Fibroblast of lung (primary cell): ENCODE data around the gene FERMT2. TPM values are rescaled to one million over a fixed set of nuclear protein-coding genes. Genes with fewer than 3 reads are reported as not detected.

ENCODE experiments used
- DNase-seq, 2 donors: peaks; one replicate each; pipeline versions ENCODE4 v3.0.0 to v3.0.0-alpha.2; 2010; ENCODE audit warnings: low read depth in 2 of 2
- H2AFZ ChIP-seq: 2 replicates; pipeline ENCODE4 v1.5.1; 2012; ENCODE audit warnings: low read length, control low read depth, inconsistent platforms
- H3K27ac ChIP-seq: 2 replicates; pipeline ENCODE4 v1.5.1; 2011; ENCODE audit warnings: low read length, control low read depth; ENCODE audit not compliant: insufficient read depth
- H3K27me3 ChIP-seq: 2 replicates; pipeline ENCODE4 v1.5.1; 2011; ENCODE audit warnings: mild to moderate bottlenecking, low read length; ENCODE audit not compliant: control insufficient read depth, insufficient read depth
- H3K36me3 ChIP-seq: 2 replicates; pipeline ENCODE4 v1.5.1; 2011; ENCODE audit warnings: low read length; ENCODE audit not compliant: control insufficient read depth, insufficient read depth
- H3K4me1 ChIP-seq: 2 replicates; pipeline ENCODE4 v1.5.1; 2011; ENCODE audit warnings: low read length; ENCODE audit not compliant: control insufficient read depth, insufficient read depth; ENCODE audit errors: extremely low read depth
- H3K4me2 ChIP-seq: 2 replicates; pipeline ENCODE4 v1.5.1; 2011; ENCODE audit warnings: low read length, control low read depth; ENCODE audit not compliant: insufficient read depth; ENCODE audit errors: extremely low read depth
- H3K4me3 ChIP-seq, 4 experiments: fragments of 200-600 bp in 1 of 4; sonication (generic) in 1 of 4; replicated peaks in 1 of 4; 2 replicates each; pipeline ENCODE4 v1.5.1; 2011 to 2016; ENCODE audit warnings: low read length in 4 of 4, low read depth in 3 of 4, mild to moderate bottlenecking in 3 of 4, control low read depth in 2 of 4, inconsistent platforms in 1 of 4, mixed read lengths in 1 of 4; ENCODE audit not compliant: insufficient read depth in 1 of 4; ENCODE audit errors: control extremely low read depth in 1 of 4
- H3K79me2 ChIP-seq: 2 replicates; pipeline ENCODE4 v1.5.1; 2012; ENCODE audit warnings: mild to moderate bottlenecking, low read length, inconsistent platforms; ENCODE audit not compliant: control insufficient read depth, insufficient read depth
- H3K9ac ChIP-seq: 2 replicates; pipeline ENCODE4 v1.5.1; 2011; ENCODE audit warnings: mild to moderate bottlenecking, low read length, control low read depth; ENCODE audit not compliant: insufficient read depth
- H3K9me3 ChIP-seq: 2 replicates; pipeline ENCODE4 v1.5.1; 2012; ENCODE audit warnings: low read depth, low read length; ENCODE audit not compliant: control insufficient read depth, insufficient read depth
- H4K20me1 ChIP-seq: 2 replicates; pipeline ENCODE4 v1.5.1; 2011; ENCODE audit warnings: low read length; ENCODE audit not compliant: control insufficient read depth, insufficient read depth; ENCODE audit errors: extremely low read depth
- CTCF ChIP-seq, 2 donors: IDR thresholded peaks in 1 of 2; conservative IDR thresholded peaks in 1 of 2; 1 replicate in 1 of 2; 2 replicates in 1 of 2; pipeline ENCODE4 v1.5.1; 2011 to 2012; ENCODE audit warnings: low read length in 2 of 2, control low read depth in 1 of 2, inconsistent platforms in 1 of 2, low read depth in 1 of 2, mild to moderate bottlenecking in 1 of 2
- EZH2 ChIP-seq: IDR thresholded peaks from 2 replicates; pipeline ENCODE4 v1.5.1; 2012; ENCODE audit warnings: low read length, control low read depth, mild to moderate bottlenecking; ENCODE audit errors: missing control alignments
- polyA minus RNA-seq: library from RNA; depleted of rRNA, polyadenylated mRNA; stranded (reverse); fragments of >200 nt; gene quantifications from 2 replicates; pipeline ENCODE4 v1.2.3, GENCODE V29; 2011; ENCODE audit warnings: low replicate concordance
- polyA plus RNA-seq, 2 donors: library from polyadenylated mRNA; depleted of rRNA in 1 of 2; stranded (reverse) in 1 of 2; unstranded in 1 of 2; fragments of >200 nt; gene quantifications; 2 replicates each; pipeline ENCODE4 v1.2.1, GENCODE V29; 2011 to 2012; ENCODE audit warnings: missing spikeins in 1 of 2
- total RNA-seq: library from RNA; depleted of rRNA; stranded (reverse); fragments of >200 nt; gene quantifications from 2 replicates; pipeline ENCODE4 v1.2.1, GENCODE V29; 2014

Gene FERMT2
- total RNA-seq (111 and 128 TPM in 2 replicates), polyA plus RNA-seq (176 and 439 TPM in 2 replicates), polyA minus RNA-seq (67.7 and 184 TPM in 2 replicates)
- polyA plus RNA-seq (2012), result 78.4 and 190 TPM in 2 replicates

- peak within 1 kb of the TSS; percentile 96 for H3K27ac ChIP-seq
- H3K4me1 ChIP-seq, result peaks cover 7% of the 10 kb centered on the region
- peaks cover 47% of the 10 kb centered on the region for H3K79me2 ChIP-seq
- peak within 1 kb of the TSS; percentile 94 for H3K4me2 ChIP-seq
- no peak for TF ChIP-seq EZH2
- peaks cover 8% of the 10 kb centered on the region for H4K20me1 ChIP-seq
- H2AFZ ChIP-seq, result peak within 1 kb of the TSS; percentile 45
- peak within 1 kb of the TSS; percentile 98 to 100 (median 98) for H3K4me3 ChIP-seq
- H3K9ac ChIP-seq, result peak within 1 kb of the TSS; percentile 95
- DNase-seq, result peak; percentile 84 to 91
- no peaks in the 10 kb centered on the region for H3K9me3 ChIP-seq
- peaks cover 3% of the 10 kb centered on the region for H3K36me3 ChIP-seq
- H3K27me3 ChIP-seq, result no peaks in the 10 kb centered on the region
These were observed at the start of gene FERMT2 for GRCh38 chr14:52950898-52951680. Gene FERMT2, minus strand, starts transcription at chr14:52951050. Its CDS starts 482 bp downstream, at chr14:52950568.

GRCh38 chr14:52998376-52999015 is 47.6 kb upstream of the FERMT2 start:
- Histone ChIP-seq H4K20me1 (no peaks in the 10 kb centered on the region), H3K27me3 (no peaks in the 10 kb centered on the region), H3K9me3 (no peaks in the 10 kb centered on the region), H3K9ac (no peak overlapping the region), H3K4me2 (peak overlapping the region; percentile 83), H3K79me2 (no peaks in the 10 kb centered on the region), H3K36me3 (no peaks in the 10 kb centered on the region), H2AFZ (peak overlapping the region; percentile 9), H3K4me1 (peaks cover 10% of the 10 kb centered on the region), H3K27ac (peak overlapping the region; percentile 59), H3K4me3 (peak overlapping the region in 3 of 4 experiments; percentile 2 to 19 (median 17))
- TF ChIP-seq CTCF (conservative IDR thresholded peaks at IDR 0.05 in 1 of 2, IDR thresholded peaks at IDR 0.05 in 1 of 2; ENCODE audit: low read depth in 1 of 2, low read length in 2 of 2) (no peak), EZH2 (no peak)
- DNase-seq, result peak; percentile 95 to 96

- no peaks in the 10 kb centered on the region for H3K36me3 ChIP-seq
- H4K20me1 ChIP-seq, result no peaks in the 10 kb centered on the region
- no peaks in the 10 kb centered on the region for H3K27me3 ChIP-seq
- H3K79me2 ChIP-seq, result no peaks in the 10 kb centered on the region
- no peak overlapping the region for H2AFZ ChIP-seq
- DNase-seq, result peak in 1 of 2 donors; percentile 16
- TF ChIP-seq EZH2, result no peak
- no peak for TF ChIP-seq CTCF (conservative IDR thresholded peaks at IDR 0.05 in 1 of 2, IDR thresholded peaks at IDR 0.05 in 1 of 2; ENCODE audit: low read depth in 1 of 2, low read length in 2 of 2)
- peaks cover 7% of the 10 kb centered on the region for H3K4me1 ChIP-seq
- H3K9me3 ChIP-seq, result no peaks in the 10 kb centered on the region
- no peak overlapping the region for H3K4me3 ChIP-seq
- no peak overlapping the region for H3K9ac ChIP-seq
- no peak overlapping the region for H3K4me2 ChIP-seq
- H3K27ac ChIP-seq, result no peak overlapping the region
These were observed 45.6 kb upstream of the FERMT2 start for GRCh38 chr14:52996493-52996892.
